IMR-90 (cell line): ENCODE data around the gene SOX4. TPM values are rescaled to one million over a fixed set of nuclear protein-coding genes. Genes with fewer than 3 reads are reported as not detected.

Experiments
- ATAC-seq: fragments of 200-7000 bp; cut with Tn5 transposase; 2 replicates; pipeline ENCODE4 v1.9.1; 2020; ENCODE audit warnings: low read depth, mild to moderate bottlenecking, moderate library complexity
- BruUV-seq: library from RNA; stranded (reverse); fragments of 400-500 nt; replicated peaks from 2 replicates; lab custom pipeline; 2021; lab: Mats Ljungman, UMichigan
- CTCF ChIA-PET: fragments of 300-600 bp; formaldehyde crosslinking; extraction: SDS; loops from one replicate; lab custom pipeline; 2021; ENCODE audit warnings: antibody characterized with exemption; lab: Yijun Ruan, JAX
- POLR2A ChIA-PET: fragments of 300-600 bp; sonication (Branson Sonifier 250); formaldehyde crosslinking; loops from one replicate; lab custom pipeline; 2022; ENCODE audit warnings: antibody characterized with exemption; ENCODE audit not compliant: unreplicated experiment; lab: Charles Lee
- DNase-seq: peaks from one replicate; pipeline ENCODE4 v3.0.0; 2013
- H2AFZ ChIP-seq: replicated peaks from 2 replicates; pipeline ENCODE3; 2013; ENCODE audit warnings: low read length, mild to moderate bottlenecking; ENCODE audit not compliant: poor library complexity
- H2AK5ac ChIP-seq: 2 replicates; pipeline ENCODE4 v1.6.1; 2013; ENCODE audit warnings: low read depth, low read length, inconsistent platforms
- H2AK9ac ChIP-seq: replicated peaks from 2 replicates; pipeline ENCODE3; 2013; ENCODE audit warnings: mild to moderate bottlenecking, low read depth, low read length, moderate library complexity; ENCODE audit not compliant: poor library complexity
- H2BK120ac ChIP-seq: 2 replicates; pipeline ENCODE4 v1.6.1; 2013; ENCODE audit warnings: low read depth, low read length, inconsistent platforms
- H2BK15ac ChIP-seq: 3 replicates; pipeline ENCODE4 v1.6.1; 2013; ENCODE audit warnings: low read depth, low read length, inconsistent platforms
- H2BK20ac ChIP-seq: 2 replicates; pipeline ENCODE4 v1.6.1; 2013; ENCODE audit warnings: low read depth, mild to moderate bottlenecking, inconsistent platforms, low read length, moderate library complexity
- H2BK5ac ChIP-seq: 2 replicates; pipeline ENCODE4 v1.6.1; 2013; ENCODE audit warnings: mild to moderate bottlenecking, low read depth, low read length, inconsistent platforms; ENCODE audit not compliant: poor library complexity, severe bottlenecking
- H3K14ac ChIP-seq: replicated peaks from 2 replicates; pipeline ENCODE4 v1.6.1; 2013; ENCODE audit warnings: low read depth, low read length, inconsistent platforms
- H3K18ac ChIP-seq: 2 replicates; pipeline ENCODE4 v1.6.1; 2013; ENCODE audit warnings: low read depth, low read length, control low read depth
- H3K23ac ChIP-seq: 2 replicates; pipeline ENCODE4 v1.6.1; 2013; ENCODE audit warnings: low read depth, low read length, inconsistent platforms
- H3K27ac ChIP-seq: 2 replicates; pipeline ENCODE4 v1.5.1; 2013; ENCODE audit warnings: mild to moderate bottlenecking, control low read depth, low read length; ENCODE audit not compliant: insufficient read depth
- H3K27me3 ChIP-seq: 2 replicates; pipeline ENCODE4 v1.6.1; 2013; ENCODE audit warnings: low read length; ENCODE audit not compliant: control insufficient read depth, insufficient read depth
- H3K36me3 ChIP-seq: 2 replicates; pipeline ENCODE4 v1.6.1; 2013; ENCODE audit warnings: low read length, mixed read lengths; ENCODE audit not compliant: control insufficient read depth, insufficient read depth
- H3K4ac ChIP-seq: 2 replicates; pipeline ENCODE4 v1.6.1; 2013; ENCODE audit warnings: low read depth, low read length, inconsistent platforms
- H3K4me1 ChIP-seq: 2 replicates; pipeline ENCODE4 v1.6.1; 2013; ENCODE audit warnings: low read length, mixed read lengths; ENCODE audit not compliant: control insufficient read depth, insufficient read depth
- H3K4me2 ChIP-seq: 2 replicates; pipeline ENCODE4 v1.6.1; 2013; ENCODE audit warnings: low read depth, mild to moderate bottlenecking, control low read depth, low read length, moderate library complexity
- H3K4me3 ChIP-seq: 2 replicates; pipeline ENCODE4 v1.5.1; 2013; ENCODE audit warnings: low read depth, mild to moderate bottlenecking, control low read depth, low read length, moderate library complexity; ENCODE audit not compliant: insufficient read depth
- H3K56ac ChIP-seq: 2 replicates; pipeline ENCODE4 v1.6.1; 2013; ENCODE audit warnings: low read length, inconsistent platforms; ENCODE audit not compliant: insufficient read depth; ENCODE audit errors: extremely low read depth
- H3K79me1 ChIP-seq, 2 experiments: 2 replicates each; pipeline ENCODE4 v1.6.1; 2013; ENCODE audit warnings: low read length in 2 of 2, inconsistent platforms in 1 of 2, low read depth in 1 of 2
- H3K9ac ChIP-seq: 2 replicates; pipeline ENCODE4 v1.6.1; 2013; ENCODE audit warnings: low read depth, low read length, control low read depth
- H3K9me1 ChIP-seq: 2 replicates; pipeline ENCODE4 v1.6.1; 2013; ENCODE audit warnings: low read length, inconsistent platforms; ENCODE audit not compliant: insufficient read depth
- H3K9me3 ChIP-seq: 2 replicates; pipeline ENCODE4 v1.6.1; 2013; ENCODE audit warnings: low read length; ENCODE audit not compliant: control insufficient read depth, insufficient read depth
- H4K20me1 ChIP-seq: 2 replicates; pipeline ENCODE4 v1.6.1; 2013; ENCODE audit warnings: low read length, inconsistent platforms; ENCODE audit not compliant: insufficient read depth
- H4K5ac ChIP-seq: 2 replicates; pipeline ENCODE4 v1.6.1; 2013; ENCODE audit warnings: mild to moderate bottlenecking, low read depth, low read length, control low read depth
- H4K8ac ChIP-seq, 2 experiments: 2 replicates each; pipeline ENCODE4 v1.6.1; 2013; ENCODE audit warnings: low read depth in 2 of 2, low read length in 2 of 2, control low read depth in 1 of 2, inconsistent platforms in 1 of 2
- H4K91ac ChIP-seq: 2 replicates; pipeline ENCODE4 v1.6.1; 2013; ENCODE audit warnings: low read depth, low read length, inconsistent platforms; ENCODE audit not compliant: insufficient read depth
- BHLHE40 ChIP-seq: fragments of 150-350 bp; IDR thresholded peaks from 2 replicates; pipeline ENCODE4 v1.6.1; 2016; ENCODE audit warnings: mild to moderate bottlenecking, low read depth, low read length
- CEBPB ChIP-seq: IDR thresholded peaks from 2 replicates; pipeline ENCODE4 v1.6.1; 2012; ENCODE audit warnings: low read depth, low read length, improper control_type of control experiment
- FOS ChIP-seq: fragments of 150-350 bp; IDR thresholded peaks from 2 replicates; pipeline ENCODE4 v1.6.1; 2016; ENCODE audit warnings: low read depth, low read length
- MXI1 ChIP-seq: IDR thresholded peaks from 2 replicates; pipeline ENCODE4 v1.6.1; 2012; ENCODE audit warnings: low read depth, mild to moderate bottlenecking, low read length, moderate library complexity, borderline replicate concordance
- RCOR1 ChIP-seq: IDR thresholded peaks from 2 replicates; pipeline ENCODE4 v1.6.1; 2012; ENCODE audit warnings: mild to moderate bottlenecking, low read length, improper control_type of control experiment; ENCODE audit not compliant: insufficient replicate concordance
- WGBS, 2 experiments: methylation state at CpG; one replicate each; pipeline versions ENCODE4 v1.1.5 to v1.1.7; 2013; ENCODE audit warnings: missing lambda C conversion rate in 2 of 2; ENCODE audit not compliant: insufficient read length in 1 of 2; ENCODE audit errors: extremely low coverage in 2 of 2; 5-methylcytosine and 5-hydroxymethylcytosine counted together
- dilution Hi-C: fragments of 300-500 bp; cut with HindIII; formaldehyde crosslinking; loops from one replicate; pipeline ENCODE4 v1.14.3; 2018; ENCODE audit warnings: low sequenced_read_pairs; ENCODE audit not compliant: unreplicated experiment
- in situ Hi-C: fragments of 300-500 bp; cut with MboI; formaldehyde crosslinking; loops from 3 replicates; pipeline ENCODE4 v1.14.3; 2019; ENCODE audit warnings: low sequenced_read_pairs, inconsistent platforms, mixed read lengths
- intact Hi-C: fragments of 100-400 bp; cut with micrococcal nuclease; formaldehyde crosslinking; loops from 2 replicates; pipeline ENCODE4 v1.10.0; 2022
- polyA plus RNA-seq, 3 experiments: library from polyadenylated mRNA; depleted of rRNA; stranded (reverse); fragments of >200 nt; gene quantifications; 2 replicates each; pipeline ENCODE4 v1.2.3, GENCODE V29; 2012; ENCODE audit warnings: low replicate concordance in 1 of 3
- total RNA-seq: library from RNA; depleted of rRNA; stranded (reverse); fragments of >200 nt; gene quantifications from 2 replicates; pipeline ENCODE4 v1.2.3, GENCODE V29; 2012

The SOX4 gene
- total and polyA plus RNA-seq, 2 of the 4 experiments (the other 2 are of a cell fraction) = 4.7 to 4.8 TPM

GRCh38 chr6:21628160-21628559 is 34.6 kb downstream of the SOX4 start:
- TF ChIP-seq BHLHE40 = no peak
- no peak for TF ChIP-seq RCOR1
- no peak for TF ChIP-seq FOS
- TF ChIP-seq CEBPB = no peak
- no peak for TF ChIP-seq MXI1
- H4K5ac ChIP-seq = no peak overlapping the region
- no peak overlapping the region for H3K4me3 ChIP-seq
- no peaks in the 10 kb centered on the region for H3K27me3 ChIP-seq
- in situ Hi-C loops (no loop called here), intact Hi-C loops (no loop called here), dilution Hi-C loops (no loop called here)
- no peak overlapping the region for H3K27ac ChIP-seq
- no peak overlapping the region for H3K56ac ChIP-seq
- no peaks in the 10 kb centered on the region for H3K36me3 ChIP-seq
- no peak overlapping the region for H3K9ac ChIP-seq
- H3K14ac ChIP-seq = no peak overlapping the region; the same call in 1 of the 2 replicates
- no TSS peak for BruUV-seq
- no peak overlapping the region for H2AK9ac ChIP-seq
- no peak overlapping the region for H3K23ac ChIP-seq
- CTCF ChIA-PET = no interaction called here
- no peaks in the 10 kb centered on the region for H3K4me1 ChIP-seq
- H3K79me1 ChIP-seq = no peaks in the 10 kb centered on the region
- no peak overlapping the region for H2BK20ac ChIP-seq
- no peaks in the 10 kb centered on the region for H3K9me3 ChIP-seq
- no peak overlapping the region for H3K4me2 ChIP-seq
- no peak for DNase-seq
- H4K20me1 ChIP-seq = no peaks in the 10 kb centered on the region
- WGBS, 2 experiments = 86% methylated on average over 4 of the region's 4 CpGs; no CpG with 5 or more reads in 1 of the 2 experiments
- POLR2A ChIA-PET = no interaction called here
- H2BK15ac ChIP-seq = no peak overlapping the region
- H2BK5ac ChIP-seq = no peak overlapping the region
- no peak overlapping the region for H4K8ac ChIP-seq
- H3K18ac ChIP-seq = no peak overlapping the region
- H2AK5ac ChIP-seq = 0 out of 2 replicates have a peak overlapping the region, but pooled peaks have one; percentile 39
- H3K4ac ChIP-seq = no peak overlapping the region
- no peak overlapping the region for H4K91ac ChIP-seq
- ATAC-seq = no peak
- no peak overlapping the region for H2BK120ac ChIP-seq
- no peaks in the 10 kb centered on the region for H3K9me1 ChIP-seq
- H2AFZ ChIP-seq = peak overlapping the region; percentile 58
